Bronchial smooth muscle cell (primary cell): ENCODE data around the gene ISM1. TPM values are rescaled to one million over a fixed set of nuclear protein-coding genes. Genes with fewer than 3 reads are reported as not detected.

Experiments
- total RNA-seq: library from RNA; depleted of rRNA; stranded (reverse); fragments of >200 nt; gene quantifications from 2 replicates; pipeline ENCODE4 v1.2.1, GENCODE V29; 2014

ISM1 gene
- total RNA-seq = under 0.01 and 0.09 TPM in 2 replicates

DNA sequence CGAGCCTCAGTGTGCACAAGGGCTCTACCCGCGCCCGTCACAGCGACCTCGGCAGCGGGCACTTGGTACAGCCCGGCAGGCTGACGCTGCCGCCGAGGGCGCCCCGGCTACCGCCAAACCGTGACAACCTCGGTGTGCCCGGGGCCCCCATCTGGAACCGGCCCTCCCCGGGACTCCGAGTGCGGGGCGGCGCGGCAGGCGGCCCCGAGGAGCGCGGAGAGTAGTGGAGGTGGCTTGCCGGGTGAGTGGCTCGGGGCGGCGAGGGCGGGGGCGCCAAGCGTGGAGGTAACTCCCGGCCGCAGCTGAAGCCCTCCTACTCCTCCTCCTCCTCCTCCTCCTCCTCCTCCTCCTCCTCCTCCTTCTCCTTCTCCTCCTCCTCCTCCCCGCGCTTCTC, at the start of gene ISM1:
Gene ISM1, plus strand, starts transcription at position 371 of the 394 bp plus-strand sequence. CDS start 503 bp downstream, outside the sequence.

Other genes starting within 250 kb of the ISM1 start
- gene SPTLC3, start 212.3 kb upstream of the ISM1 start, total RNA-seq = 4.6 and 13.4 TPM in 2 replicates